ENCODE results near the gene DOCK3.

Gene DOCK3
- total RNA-seq = 8.0 to 10.4 reads per million in 2 donors

GRCh38 chr3:50674349-50675178 is at the start of gene DOCK3:
TSS of gene DOCK3 (plus strand) at chr3:50674927. CDS start at chr3:50675264, 337 bp downstream.
- peak; percentile 49 for DNase-seq

GRCh38 chr3:50625231-50626182 is 49.2 kb upstream of the DOCK3 start:
- no peak for DNase-seq

GRCh38 chr3:50626401-50626800 is 48.3 kb upstream of the DOCK3 start:
- no peak for DNase-seq

- no peak for DNase-seq
Measured at GRCh38 chr3:50627407-50628051, 47.2 kb upstream of the DOCK3 start.

- DNase-seq = no peak
Measured at GRCh38 chr3:50628601-50629000, 46.1 kb upstream of the DOCK3 start.

GRCh38 chr3:50630394-50630793 is 44.3 kb upstream of the DOCK3 start:
- no peak for DNase-seq

- DNase-seq = no peak
Measured at GRCh38 chr3:50630877-50631276, 43.9 kb upstream of the DOCK3 start.

- no peak for DNase-seq
Measured at GRCh38 chr3:50632450-50632849, 42.3 kb upstream of the DOCK3 start.

- no peak for DNase-seq
Measured at GRCh38 chr3:50633230-50633790, 41.4 kb upstream of the DOCK3 start.

- no peak for DNase-seq
Measured at GRCh38 chr3:50635066-50635465, 39.7 kb upstream of the DOCK3 start.

GRCh38 chr3:50637011-50637410 is 37.7 kb upstream of the DOCK3 start:
- DNase-seq = no peak

- DNase-seq = no peak
Measured at GRCh38 chr3:50637945-50638344, 36.8 kb upstream of the DOCK3 start.

- DNase-seq = no peak
Measured at GRCh38 chr3:50639055-50639494, 35.7 kb upstream of the DOCK3 start.

- DNase-seq = no peak
Measured at GRCh38 chr3:50642382-50642781, 32.3 kb upstream of the DOCK3 start.

GRCh38 chr3:50644561-50644960 is 30.2 kb upstream of the DOCK3 start:
- DNase-seq = no peak

- DNase-seq = no peak
Measured at GRCh38 chr3:50645378-50645777, 29.3 kb upstream of the DOCK3 start.

- no peak for DNase-seq
Measured at GRCh38 chr3:50648313-50648712, 26.4 kb upstream of the DOCK3 start.

- no peak for DNase-seq
Measured at GRCh38 chr3:50648944-50649343, 25.8 kb upstream of the DOCK3 start.

GRCh38 chr3:50649451-50649931 is 25.2 kb upstream of the DOCK3 start:
- no peak for DNase-seq

- no peak for DNase-seq
Measured at GRCh38 chr3:50650018-50650417, 24.7 kb upstream of the DOCK3 start.

GRCh38 chr3:50651445-50651844 is 23.3 kb upstream of the DOCK3 start:
- DNase-seq = no peak

- no peak for DNase-seq
Measured at GRCh38 chr3:50651920-50652529, 22.7 kb upstream of the DOCK3 start.
